Stimulated activated CD8-positive, alpha-beta memory T cell treated with anti-CD3 and anti-CD28 coated beads, Interleukin-4, amount 100 ng/mL, for 1 hour (primary cell): Measurements from ENCODE around the gene RPS6KA2.
A peak's percentile ranks its signal among the peaks of the same experiment; 100 is the strongest.
"Not testable (repeated sequence)": the region's sequence is repeated elsewhere in the genome, so short reads cannot be mapped to it uniquely, and the experiment has no call there.

Source experiments
- DNase-seq, 2 donors: peaks; one replicate each; pipeline ENCODE4 v3.0.0-alpha.2; 2020; ENCODE audit warnings: low read depth in 2 of 2, low spot score in 1 of 2

Gene RPS6KA2

DNA sequence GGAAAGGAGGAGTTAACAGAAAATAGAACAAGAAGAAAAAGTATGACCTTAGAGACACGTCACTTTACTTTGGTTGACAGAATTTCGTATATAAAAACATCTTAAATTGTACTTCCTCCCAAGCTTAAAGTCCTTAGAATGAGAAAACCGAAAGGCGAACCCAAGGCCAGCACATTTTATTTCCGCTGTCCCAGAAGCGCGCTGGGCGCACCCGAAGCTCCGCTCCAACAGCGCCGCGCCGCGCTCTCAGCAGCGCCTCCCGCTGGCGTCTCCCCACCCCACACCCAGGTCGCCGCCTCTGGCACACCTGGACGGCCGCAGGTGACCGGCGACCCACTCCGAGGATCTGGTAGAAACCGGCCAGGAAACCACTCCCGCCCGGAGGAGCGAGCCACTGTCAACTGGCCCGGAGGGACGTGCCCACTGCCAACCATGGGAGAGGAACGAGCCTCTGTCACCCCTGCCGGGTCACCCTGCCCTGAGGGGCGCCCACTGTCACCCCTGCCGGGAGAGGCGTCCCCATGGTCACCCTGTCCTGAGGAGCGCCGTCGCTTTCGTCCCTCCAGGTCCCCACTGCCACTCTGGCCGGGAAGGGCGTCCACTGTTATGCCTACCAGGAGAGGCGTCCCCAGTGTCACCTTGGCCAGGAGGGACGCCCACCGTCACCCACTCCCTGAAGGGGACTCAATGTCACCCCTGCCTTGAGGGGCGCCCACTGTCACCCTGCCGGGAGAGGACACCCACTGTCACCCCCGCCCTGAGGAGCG, 245.1 kb downstream of the RPS6KA2 start:
- DNase-seq, result peak in 1 of 2 donors; percentile 40

GRCh38 chr6:166381381-166381732, 245.7 kb downstream of the RPS6KA2 start:
- DNase-seq, result no peak

GRCh38 chr6:166379800-166380199, 247.3 kb downstream of the RPS6KA2 start:
- no peak for DNase-seq

- DNase-seq, result no peak
These were observed 247.9 kb downstream of the RPS6KA2 start for GRCh38 chr6:166379103-166379586.

- no peak for DNase-seq
These were observed 249.3 kb downstream of the RPS6KA2 start for GRCh38 chr6:166377721-166378120.

DNA sequence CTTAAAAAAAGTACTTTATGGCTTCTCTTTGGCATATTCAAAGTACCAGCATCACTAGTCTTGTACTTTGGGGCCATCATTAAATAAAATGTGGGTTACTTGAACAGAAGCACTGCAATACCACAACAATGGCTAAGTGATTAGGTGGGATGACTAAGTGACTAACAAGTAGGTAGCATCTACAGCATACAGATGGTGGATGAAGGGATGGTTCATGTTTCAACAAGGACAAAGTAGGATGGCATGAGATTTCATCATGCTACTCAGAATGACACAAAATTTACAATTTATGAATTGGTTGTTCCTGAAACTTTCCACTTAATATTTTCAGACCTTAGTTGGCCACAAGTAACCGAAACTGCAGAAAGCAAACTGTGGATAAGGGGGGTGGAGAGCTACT, 252.0 kb downstream of the RPS6KA2 start:
- DNase-seq, result no peak

DNA sequence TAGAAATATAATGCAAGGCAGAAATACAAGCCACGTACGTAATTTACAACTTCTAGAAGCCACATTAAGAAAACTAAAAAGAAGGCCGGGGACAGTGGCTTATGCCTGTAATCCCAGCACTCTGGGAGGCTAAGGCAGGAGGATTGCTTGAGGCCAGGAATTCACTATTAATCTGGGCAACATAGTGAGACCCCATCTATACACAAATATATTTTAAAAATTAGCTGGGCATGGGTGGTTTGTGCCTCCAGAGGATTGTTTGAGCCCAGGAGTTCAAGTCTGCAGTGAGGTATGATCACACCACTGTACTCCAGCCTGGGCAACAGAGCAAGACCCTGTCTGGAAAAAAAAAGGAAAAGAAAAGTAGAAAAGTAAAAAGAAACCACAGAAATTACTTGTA, 256.6 kb downstream of the RPS6KA2 start:
- DNase-seq, result no peak

GRCh38 chr6:166369782-166370181, 257.3 kb downstream of the RPS6KA2 start:
- DNase-seq, result no peak

DNA sequence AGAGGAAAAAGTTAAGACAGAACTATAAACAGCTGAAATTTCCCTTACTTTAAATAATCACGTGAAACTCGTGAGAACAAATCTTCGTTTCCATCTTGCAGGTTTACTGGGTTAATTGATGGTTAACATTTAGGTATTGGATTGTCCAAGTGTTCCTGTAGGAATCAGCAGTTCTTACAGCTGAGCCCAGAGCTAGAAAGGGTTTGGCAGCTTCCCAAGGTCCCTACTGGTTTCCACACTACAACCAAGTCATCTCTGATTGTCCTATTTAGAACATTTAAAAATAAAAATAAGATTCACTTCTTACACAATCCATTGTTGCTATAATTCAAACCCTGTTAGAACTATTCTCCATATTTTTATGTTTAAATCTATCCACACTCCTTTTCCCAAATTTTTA, 260.1 kb downstream of the RPS6KA2 start:
- DNase-seq, result no peak

GRCh38 chr6:166365806-166366205, 261.2 kb downstream of the RPS6KA2 start:
- no peak for DNase-seq

- DNase-seq, result no peak
These were observed 261.8 kb downstream of the RPS6KA2 start for GRCh38 chr6:166365221-166365620.

GRCh38 chr6:166364456-166364855, 262.6 kb downstream of the RPS6KA2 start:
- no peak for DNase-seq

DNA sequence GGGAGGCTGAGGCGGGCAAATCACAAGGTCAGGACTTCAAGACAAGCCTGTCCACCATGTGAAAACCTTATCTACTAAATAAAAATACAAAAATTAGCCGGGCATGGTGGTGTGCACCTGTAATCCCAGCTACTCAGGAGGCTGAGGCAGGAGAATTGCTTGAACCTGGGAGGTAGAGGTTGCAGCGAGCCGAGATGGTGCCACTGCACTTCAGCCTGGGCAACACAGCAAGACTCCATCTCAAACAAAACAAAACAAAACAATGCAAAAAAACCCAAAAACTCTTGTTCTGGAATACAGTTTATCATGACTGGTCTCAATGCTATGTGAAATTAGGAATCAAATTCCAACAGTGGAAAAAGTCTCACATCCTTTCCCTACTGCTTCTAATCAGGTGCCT, 264.6 kb downstream of the RPS6KA2 start:
- not testable (repeated sequence) for DNase-seq

- no peak for DNase-seq
These were observed 266.0 kb downstream of the RPS6KA2 start for GRCh38 chr6:166361077-166361429.

DNA sequence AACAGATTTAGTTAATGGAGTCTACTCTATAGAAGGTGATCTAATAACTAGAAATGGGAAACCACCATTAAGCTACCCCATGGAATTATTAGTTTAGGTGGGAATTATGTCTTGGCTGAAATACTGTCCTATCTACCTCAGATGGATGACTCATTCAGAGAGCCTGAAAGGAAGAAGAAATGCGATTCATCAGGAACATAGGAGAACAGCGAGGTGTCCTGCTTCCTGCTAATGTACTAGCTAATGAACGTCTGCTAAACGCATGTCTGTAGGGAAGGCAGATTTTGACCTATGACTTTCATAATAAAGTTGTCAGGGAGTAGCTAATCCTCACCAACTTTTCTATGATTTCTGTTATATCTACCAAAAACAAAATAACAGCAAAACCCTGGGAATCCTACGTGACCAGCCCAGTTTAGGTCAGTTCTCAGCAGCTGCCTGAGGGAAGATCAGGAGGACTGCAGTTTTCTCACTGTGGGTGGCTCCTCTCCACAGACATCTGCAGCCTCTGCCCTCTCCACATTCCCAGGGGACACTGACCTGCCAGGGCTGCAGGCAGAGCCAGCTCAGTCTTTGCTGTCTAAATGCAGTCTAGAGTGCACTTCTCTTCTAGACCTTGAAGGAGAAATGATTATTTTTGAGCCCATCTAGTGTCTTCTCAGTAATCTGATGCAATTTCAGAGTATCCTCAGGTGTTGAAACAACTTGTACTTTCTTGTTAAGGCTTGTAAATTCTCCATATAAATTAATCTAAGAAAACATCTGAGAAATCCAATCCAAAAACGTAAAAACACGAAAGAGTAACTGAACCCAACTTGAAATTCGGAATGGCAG, 266.6 kb downstream of the RPS6KA2 start:
- no peak for DNase-seq
